Progenitor cell of endocrine pancreas (in vitro differentiated cells): ENCODE data around the gene MAP3K5. TPM values are rescaled to one million over a fixed set of nuclear protein-coding genes. Genes with fewer than 3 reads are reported as not detected.

Experiments used
- DNase-seq: peaks from one replicate; pipeline ENCODE4 v3.0.0; 2021; ENCODE audit warnings: low spot score; ENCODE audit not compliant: unreplicated experiment
- H3K27ac Mint-ChIP-seq: 2 replicates; pipeline ENCODE4 v1.8.0; 2021; ENCODE audit warnings: mild to moderate bottlenecking, moderate library complexity, mixed read lengths
- H3K27me3 Mint-ChIP-seq: 2 replicates; pipeline ENCODE4 v1.8.0; 2021; ENCODE audit warnings: mixed read lengths
- H3K36me3 Mint-ChIP-seq: 2 replicates; pipeline ENCODE4 v1.8.0; 2022; ENCODE audit warnings: mixed read lengths; ENCODE audit not compliant: insufficient read depth
- H3K4me1 Mint-ChIP-seq: 2 replicates; pipeline ENCODE4 v1.8.0; 2021; ENCODE audit warnings: low read depth, mixed read lengths
- H3K4me3 Mint-ChIP-seq: 2 replicates; pipeline ENCODE4 v1.8.0; 2021; ENCODE audit warnings: low read depth, mild to moderate bottlenecking, moderate library complexity, mixed read lengths
- H3K9me3 Mint-ChIP-seq: 2 replicates; pipeline ENCODE4 v1.8.0; 2021; ENCODE audit warnings: low read depth, mixed read lengths
- CTCF ChIP-seq: fragments of 200-600 bp; sonication (generic); IDR thresholded peaks from one replicate; pipeline ENCODE4 v1.5.0; 2021; ENCODE audit warnings: antibody characterized with exemption, mild to moderate bottlenecking; ENCODE audit not compliant: unreplicated experiment
- total RNA-seq: library from RNA; stranded (reverse); gene quantifications from 2 replicates; pipeline ENCODE4 v1.2.1, GENCODE V29; 2021

The MAP3K5 gene
- total RNA-seq, 1 donor from 2014 or later = 1.1 TPM

GRCh38 chr6:136811272-136811671, 19.0 kb upstream of the MAP3K5 start:
- DNase-seq = no peak
- no peaks in the 10 kb centered on the region for H3K36me3 Mint-ChIP-seq
- no peak for TF ChIP-seq CTCF
- H3K9me3 Mint-ChIP-seq = no peaks in the 10 kb centered on the region
- H3K27ac Mint-ChIP-seq = no peak overlapping the region
- H3K4me1 Mint-ChIP-seq = peaks cover 1% of the 10 kb centered on the region
- H3K27me3 Mint-ChIP-seq = no peaks in the 10 kb centered on the region
- no peak overlapping the region for H3K4me3 Mint-ChIP-seq

- TF ChIP-seq CTCF = no peak
- Mint-ChIP-seq H3K9me3 (no peaks in the 10 kb centered on the region), H3K4me1 (peaks cover 1% of the 10 kb centered on the region), H3K36me3 (no peaks in the 10 kb centered on the region), H3K4me3 (no peak overlapping the region), H3K27me3 (no peaks in the 10 kb centered on the region), H3K27ac (no peak overlapping the region)
- DNase-seq = no peak
Observed at GRCh38 chr6:136809091-136809860, 17.0 kb upstream of the MAP3K5 start.

GRCh38 chr6:136803608-136804007, 11.3 kb upstream of the MAP3K5 start:
- H3K36me3 Mint-ChIP-seq = no peaks in the 10 kb centered on the region
- TF ChIP-seq CTCF = no peak
- H3K27me3 Mint-ChIP-seq = no peaks in the 10 kb centered on the region
- no peak for DNase-seq
- H3K9me3 Mint-ChIP-seq = no peaks in the 10 kb centered on the region
- no peak overlapping the region for H3K27ac Mint-ChIP-seq
- no peaks in the 10 kb centered on the region for H3K4me1 Mint-ChIP-seq
- no peak overlapping the region for H3K4me3 Mint-ChIP-seq

GRCh38 chr6:136801581-136801980, 9.3 kb upstream of the MAP3K5 start:
- no peak for DNase-seq
- H3K27me3 Mint-ChIP-seq = no peaks in the 10 kb centered on the region
- TF ChIP-seq CTCF = no peak
- H3K9me3 Mint-ChIP-seq = peaks cover 7% of the 10 kb centered on the region
- H3K27ac Mint-ChIP-seq = no peak overlapping the region
- no peaks in the 10 kb centered on the region for H3K4me1 Mint-ChIP-seq
- H3K4me3 Mint-ChIP-seq = no peak overlapping the region
- peaks cover 2% of the 10 kb centered on the region for H3K36me3 Mint-ChIP-seq

- Mint-ChIP-seq H3K9me3 (peaks cover 7% of the 10 kb centered on the region), H3K27me3 (peaks cover 21% of the 10 kb centered on the region), H3K4me3 (no peak overlapping the region), H3K36me3 (peaks cover 2% of the 10 kb centered on the region), H3K27ac (no peak overlapping the region), H3K4me1 (peaks cover 4% of the 10 kb centered on the region)
- no peak for TF ChIP-seq CTCF
- DNase-seq = no peak
Observed at GRCh38 chr6:136798044-136798443, 5.8 kb upstream of the MAP3K5 start.
